ENCODE results near the gene RFC5. TPM values are rescaled to one million over a fixed set of nuclear protein-coding genes. Genes with fewer than 3 reads are reported as not detected.

Gene RFC5
- total and polyA plus RNA-seq, 10 of the 15 experiments (the other 5 are each of a cell fraction or from before 2014, with no cell fraction given): 30.9 to 73.3 (median 53.5) TPM

DNA sequence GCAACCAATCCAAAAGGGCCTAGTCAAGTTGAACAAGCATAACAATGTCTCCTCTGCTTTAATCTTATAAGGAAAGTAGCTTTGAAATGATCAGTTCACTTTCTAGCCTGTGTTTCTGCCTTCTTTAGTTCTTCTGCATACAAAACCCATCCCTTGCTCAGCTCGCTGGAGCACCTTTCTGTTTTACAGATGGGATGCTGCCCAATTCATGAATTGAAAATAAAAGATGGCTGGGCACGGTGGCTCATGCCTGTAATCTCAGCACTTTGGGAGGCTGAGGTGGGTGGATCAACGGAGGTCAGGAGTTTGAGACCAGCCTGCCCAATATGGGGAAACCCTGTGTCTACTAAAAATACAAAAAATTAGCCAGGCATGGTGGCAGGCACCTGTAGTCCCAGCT lies 4.5 kb upstream of the RFC5 start:
- TF ChIP-seq NRF1 (conservative IDR thresholded peaks at IDR 0.05; ENCODE audit: low read depth, low read length) (no peak), SMC3 (IDR thresholded peaks at IDR 0.05; ENCODE audit: borderline replicate concordance, low read length) (no peak), BHLHE40 (IDR thresholded peaks at IDR 0.05; ENCODE audit: borderline replicate concordance in 1 of 2, low read depth in 2 of 2, low read length in 1 of 2) (no peak), TARDBP (IDR thresholded peaks at IDR 0.05; ENCODE audit: borderline replicate concordance) (no peak), EZH2 (IDR thresholded peaks at IDR 0.05; ENCODE audit: borderline replicate concordance, control insufficient read depth, low read depth, low read length) (no peak), NFXL1 (IDR thresholded peaks at IDR 0.05; ENCODE audit: borderline replicate concordance) (no peak), MTA3 (IDR thresholded peaks at IDR 0.05; ENCODE audit: borderline replicate concordance, low read length) (no peak), BCL11A (IDR thresholded peaks at IDR 0.05; ENCODE audit: low read depth, low read length) (no peak), TCF3 (IDR thresholded peaks at IDR 0.05; ENCODE audit: borderline replicate concordance, insufficient read depth, low read depth, low read length) (no peak), KDM1A (IDR thresholded peaks at IDR 0.05; ENCODE audit: borderline replicate concordance) (no peak), NR2F1 (conservative IDR thresholded peaks at IDR 0.05) (no peak), STAT1 (conservative IDR thresholded peaks at IDR 0.05) (no peak), CREB1 (IDR thresholded peaks at IDR 0.05; ENCODE audit: low read depth) (no peak)
- TF ChIP-seq, protein P1, sequence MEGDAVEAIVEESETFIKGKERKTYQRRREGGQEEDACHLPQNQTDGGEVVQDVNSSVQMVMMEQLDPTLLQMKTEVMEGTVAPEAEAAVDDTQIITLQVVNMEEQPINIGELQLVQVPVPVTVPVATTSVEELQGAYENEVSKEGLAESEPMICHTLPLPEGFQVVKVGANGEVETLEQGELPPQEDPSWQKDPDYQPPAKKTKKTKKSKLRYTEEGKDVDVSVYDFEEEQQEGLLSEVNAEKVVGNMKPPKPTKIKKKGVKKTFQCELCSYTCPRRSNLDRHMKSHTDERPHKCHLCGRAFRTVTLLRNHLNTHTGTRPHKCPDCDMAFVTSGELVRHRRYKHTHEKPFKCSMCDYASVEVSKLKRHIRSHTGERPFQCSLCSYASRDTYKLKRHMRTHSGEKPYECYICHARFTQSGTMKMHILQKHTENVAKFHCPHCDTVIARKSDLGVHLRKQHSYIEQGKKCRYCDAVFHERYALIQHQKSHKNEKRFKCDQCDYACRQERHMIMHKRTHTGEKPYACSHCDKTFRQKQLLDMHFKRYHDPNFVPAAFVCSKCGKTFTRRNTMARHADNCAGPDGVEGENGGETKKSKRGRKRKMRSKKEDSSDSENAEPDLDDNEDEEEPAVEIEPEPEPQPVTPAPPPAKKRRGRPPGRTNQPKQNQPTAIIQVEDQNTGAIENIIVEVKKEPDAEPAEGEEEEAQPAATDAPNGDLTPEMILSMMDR (IDR thresholded peaks at IDR 0.05 in 2 of 3, conservative IDR thresholded peaks at IDR 0.05 in 1 of 3; ENCODE audit: control insufficient read depth in 2 of 3, extremely low read depth in 1 of 3, insufficient read depth in 1 of 3, low read depth in 3 of 3, low read length in 3 of 3): no peak
- TF ChIP-seq, protein P2, sequence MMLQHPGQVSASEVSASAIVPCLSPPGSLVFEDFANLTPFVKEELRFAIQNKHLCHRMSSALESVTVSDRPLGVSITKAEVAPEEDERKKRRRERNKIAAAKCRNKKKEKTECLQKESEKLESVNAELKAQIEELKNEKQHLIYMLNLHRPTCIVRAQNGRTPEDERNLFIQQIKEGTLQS (IDR thresholded peaks at IDR 0.05; ENCODE audit: borderline replicate concordance, extremely low read depth, low read depth, low read length): no peak
- in situ Hi-C loops (cut with MboI) (no loop called here), intact Hi-C loops (cut with micrococcal nuclease; ENCODE audit: unreplicated experiment) (no loop called here)
- Histone ChIP-seq H3K36me3 (ENCODE audit: control insufficient read depth in 2 of 2, insufficient read depth in 2 of 2, low read length in 1 of 2) (no peaks in the 10 kb centered on the region), H3K27me3 (replicated peaks in 1 of 2; ENCODE audit: control insufficient read depth in 2 of 2, insufficient read depth in 2 of 2, low read length in 1 of 2) (no peaks in the 10 kb centered on the region), H3K27ac (ENCODE audit: control insufficient read depth, insufficient read depth) (no peak overlapping the region), H3K4me3 (no peak overlapping the region), H3K9ac (ENCODE audit: control insufficient read depth, insufficient read depth, low read length) (no peak overlapping the region), H2AFZ (ENCODE audit: control insufficient read depth, low read depth, low read length) (no peak overlapping the region), H3K9me3 (replicated peaks; ENCODE audit: control insufficient read depth, insufficient read depth, low read length) (no peaks in the 10 kb centered on the region; the same call in 2 of the 3 replicates), H3K79me2 (ENCODE audit: control insufficient read depth, insufficient read depth, low read length) (peaks cover 5% of the 10 kb centered on the region), H4K20me1 (ENCODE audit: control insufficient read depth, insufficient read depth) (no peaks in the 10 kb centered on the region), H3K4me2 (ENCODE audit: control insufficient read depth, insufficient read depth) (no peak overlapping the region), H3K4me1 (ENCODE audit: control insufficient read depth, insufficient read depth, low read length) (no peaks in the 10 kb centered on the region)
- SMC1A ChIA-PET (ENCODE audit: uncharacterized antibody, unreplicated experiment): interaction anchor here (0.6 kb wide), 1 partner anchor 161 kb away, joined by 3 read pairs; no protein-coding TSS in a partner anchor
- CTCF ChIA-PET: interaction anchor here (0.6 kb wide), 1 partner anchor 163 kb away, joined by 5 read pairs; no protein-coding TSS in a partner anchor
- FAIRE-seq (no peak), DNase-seq (ENCODE audit: low read depth, low spot score) (no peak), ATAC-seq (no peak)
- 47% methylated on average over 3 of the region's 3 CpGs for whole genome bisulfite sequencing (ENCODE audit: insufficient coverage, insufficient replicate concordance, low lambda C conversion rate, missing lambda C conversion rate)
- POLR2A ChIA-PET: interaction anchor here (0.5 kb wide), 1 partner anchor 81 kb away, joined by 3 read pairs; no protein-coding TSS in a partner anchor
- no TSS peak for BruUV-seq (replicated peaks)
- RAD21 ChIA-PET (ENCODE audit: unreplicated experiment): no interaction called here

Measured in GM12878 (cell line).